Measurements from ENCODE around the gene TOR4A. TPM values are rescaled to one million over a fixed set of nuclear protein-coding genes. Genes with fewer than 3 reads are reported as not detected.
A peak's percentile ranks its signal among the peaks of the same experiment; 100 is the strongest.
"Not testable (repeated sequence)": the region's sequence is repeated elsewhere in the genome, so short reads cannot be mapped to it uniquely, and the experiment has no call there.

TOR4A gene
- total RNA-seq, 1 experiment from 2014 or later: 38.2 TPM

DNA sequence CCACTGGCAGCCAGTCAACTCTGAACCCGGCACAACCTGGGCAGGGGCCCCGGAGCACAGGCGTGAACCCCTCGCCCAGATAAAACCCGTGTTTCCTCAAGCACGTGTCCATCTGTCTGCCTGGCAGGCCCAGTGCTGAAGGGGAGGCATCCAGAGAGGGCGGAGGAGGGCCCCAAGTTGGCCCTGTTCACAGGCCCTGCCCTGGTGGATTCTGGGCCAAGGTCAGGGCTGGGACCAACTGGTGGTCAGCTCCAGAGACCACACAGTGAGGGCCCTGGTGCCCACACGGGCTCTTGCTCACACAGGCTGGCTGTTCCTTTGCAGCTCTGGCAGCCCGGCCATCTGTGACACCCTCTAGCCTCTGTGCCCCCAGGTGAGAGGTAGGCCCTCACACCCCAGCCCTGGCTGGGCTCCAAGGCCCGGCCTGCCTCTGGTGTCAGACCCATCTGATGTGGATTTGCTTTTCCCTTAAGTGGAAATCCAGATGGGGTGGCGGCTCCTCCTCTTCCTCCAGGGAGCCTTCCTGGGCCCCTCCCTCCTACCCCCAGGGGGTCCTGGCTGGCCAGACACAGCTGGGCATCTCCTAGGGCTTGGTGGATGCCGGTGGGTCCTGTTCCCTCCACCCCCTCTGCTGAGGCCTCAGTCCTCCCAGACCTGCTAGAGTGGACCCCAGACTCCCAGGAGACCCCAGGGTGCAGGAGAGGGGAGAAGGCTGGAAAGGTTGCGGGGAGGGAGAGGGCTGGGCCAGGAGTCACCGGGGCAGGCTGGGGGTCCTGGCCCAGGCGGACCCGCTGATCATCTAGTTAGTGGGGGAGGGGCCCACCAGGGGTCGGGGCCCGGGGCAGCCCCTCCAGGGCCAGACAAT, 27.0 kb upstream of the TOR4A start:
- no peak for DNase-seq (ENCODE audit: low spot score)
- in situ Hi-C loops (cut with HindIII; ENCODE audit: low sequenced_read_pairs): no loop called here

DNA sequence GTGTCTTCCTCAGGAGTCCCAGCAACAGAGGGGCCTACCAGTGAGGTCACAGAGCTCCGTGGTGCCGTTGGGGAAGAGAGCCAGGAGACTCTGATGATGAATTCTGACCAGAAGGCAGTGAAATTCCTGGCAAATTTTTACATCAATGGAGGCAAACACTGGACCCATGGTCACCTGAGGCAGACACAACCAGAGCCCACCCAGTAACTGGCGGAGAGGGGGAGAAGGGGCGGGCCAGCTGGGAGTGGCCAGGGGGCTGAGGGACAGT, 26.4 kb upstream of the TOR4A start, which contains the start of gene STPG3:
Gene STPG3, plus strand, starts transcription at position 93 of the 268 bp plus-strand sequence. Its CDS starts 1 bp downstream, at position 94.
- no peak for DNase-seq (ENCODE audit: low spot score)
- in situ Hi-C loops (cut with HindIII; ENCODE audit: low sequenced_read_pairs): no loop called here

DNA sequence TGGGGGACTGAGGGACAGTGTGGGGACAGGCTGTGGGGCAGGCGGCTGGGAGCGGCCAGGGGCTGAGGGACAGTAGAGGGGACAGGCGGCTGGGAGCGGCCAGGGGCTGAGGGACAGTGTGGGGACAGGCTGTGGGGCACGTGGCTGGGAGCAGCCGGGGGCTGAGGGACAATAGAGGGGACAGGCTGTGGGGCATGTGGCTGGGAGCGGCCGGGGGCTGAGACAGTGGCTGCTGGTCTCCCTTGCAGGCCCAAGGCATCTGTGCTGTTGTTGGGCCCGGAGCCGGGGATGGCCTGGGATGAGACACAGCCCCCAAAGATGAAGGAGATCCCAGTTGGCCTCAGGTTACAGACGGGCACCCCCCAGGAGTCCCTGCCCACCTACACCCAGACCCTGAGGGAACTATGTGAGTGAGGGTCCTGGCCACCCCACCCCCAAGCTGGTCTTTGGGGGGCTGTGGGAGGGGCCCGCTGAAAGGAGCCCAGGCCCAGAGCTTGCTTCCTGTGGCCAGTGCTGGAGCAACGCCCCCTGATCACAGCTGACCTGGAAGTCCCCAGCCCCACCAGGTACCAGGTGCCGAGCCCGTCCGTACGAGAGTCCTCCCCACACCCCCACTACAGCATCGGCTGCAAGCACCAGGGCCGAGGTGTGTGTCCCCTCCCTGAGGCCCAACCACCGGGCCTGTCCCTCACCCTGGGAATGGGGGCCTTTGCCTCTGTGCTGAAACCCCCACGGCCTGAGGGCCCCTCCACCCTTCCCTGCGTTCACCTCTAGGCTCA, 25.8 kb upstream of the TOR4A start:
- no peak for DNase-seq (ENCODE audit: low spot score)
- in situ Hi-C loops (cut with HindIII; ENCODE audit: low sequenced_read_pairs): no loop called here

DNA sequence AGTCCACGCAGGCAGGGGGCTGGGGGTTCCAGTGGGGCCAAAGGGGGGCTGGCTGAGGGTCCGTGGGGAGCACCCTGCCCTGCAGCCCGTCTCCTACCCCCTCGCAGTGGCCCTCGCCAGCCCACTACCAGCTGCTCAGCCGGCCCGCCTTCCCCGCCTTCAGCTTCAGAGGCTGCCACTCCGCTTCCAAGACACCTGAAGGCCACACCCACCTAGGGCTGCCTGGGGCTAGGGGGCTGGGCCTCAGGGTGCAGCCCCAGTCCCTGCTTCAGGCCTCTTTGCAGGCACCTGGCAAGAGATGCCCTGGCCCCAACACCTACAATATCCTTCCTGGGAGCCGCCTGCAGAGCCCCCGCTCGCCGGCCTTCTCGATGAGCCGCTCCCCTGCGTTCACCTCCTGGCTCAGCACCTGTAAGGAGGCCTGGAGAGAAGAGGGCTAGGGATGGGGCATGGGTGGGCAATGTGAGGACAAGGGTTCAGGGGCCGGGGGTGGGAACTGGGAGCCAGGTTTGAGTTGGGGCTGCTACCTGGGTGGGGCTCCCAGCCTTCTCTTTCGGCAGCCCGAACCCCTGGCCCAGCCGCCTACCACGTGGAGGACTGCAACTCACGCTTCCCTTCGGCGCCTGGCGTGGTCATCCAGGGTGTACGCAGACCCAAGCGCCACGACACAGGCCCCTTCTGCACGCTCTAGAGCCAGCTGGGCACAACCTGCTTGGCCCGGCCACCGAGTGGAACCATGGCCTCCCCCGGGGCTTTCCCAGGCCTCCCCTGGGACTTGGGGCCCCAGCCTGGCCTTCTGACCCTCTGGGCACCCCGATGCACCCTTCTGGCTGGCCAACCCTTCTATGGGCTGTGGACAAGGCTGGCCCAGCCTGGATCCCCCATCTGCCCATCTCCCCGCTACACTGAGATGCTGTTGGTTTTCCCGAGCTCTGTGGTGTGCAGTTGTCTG, 24.7 kb upstream of the TOR4A start:
- in situ Hi-C loops (cut with HindIII; ENCODE audit: low sequenced_read_pairs): no loop called here
- DNase-seq (ENCODE audit: low spot score): no peak

DNA sequence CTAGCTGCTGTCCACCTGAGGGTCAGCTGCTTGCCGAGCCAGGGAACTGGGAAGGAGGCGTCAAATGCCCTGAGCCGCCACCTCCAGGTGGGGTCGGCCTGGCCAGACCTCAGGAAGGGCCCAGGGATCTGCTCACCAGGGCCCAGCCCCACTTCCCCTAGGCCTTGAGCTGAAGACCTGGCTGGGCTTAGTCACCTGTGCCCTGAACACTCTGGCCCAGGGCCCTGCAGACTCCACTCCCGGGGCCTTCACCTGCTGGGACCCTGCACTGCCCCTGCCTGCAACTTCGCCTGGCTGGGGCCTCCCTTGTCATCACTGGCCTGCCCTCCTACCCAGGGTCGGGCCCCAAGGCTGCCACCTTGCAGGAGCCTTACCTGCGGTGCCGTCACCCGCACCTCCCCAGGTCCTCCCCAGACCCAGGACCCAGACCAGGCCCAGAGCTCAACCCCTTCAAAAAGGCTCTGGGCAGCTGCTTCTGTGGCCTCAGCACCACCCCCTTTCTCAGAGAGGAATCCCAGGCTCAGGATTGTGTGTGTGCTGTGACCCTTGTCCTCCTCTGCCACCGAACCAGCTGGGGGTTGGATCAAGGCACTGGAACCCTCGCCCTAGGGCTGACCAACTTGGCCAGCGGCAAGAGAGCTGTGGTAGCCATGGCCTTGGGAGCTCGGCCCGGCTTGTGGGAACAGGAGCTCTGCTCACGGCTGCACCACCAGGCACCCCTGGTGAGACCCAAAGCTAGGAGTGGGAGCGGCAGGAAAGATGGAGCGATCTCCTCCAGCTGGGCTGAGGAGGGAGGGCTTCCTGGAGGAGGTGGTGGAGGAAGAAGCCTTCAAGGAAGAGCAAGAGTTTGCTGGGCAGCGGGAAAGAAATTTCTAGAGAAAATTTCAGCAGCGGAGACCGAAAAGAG, 23.6 kb upstream of the TOR4A start:
- in situ Hi-C loops (cut with HindIII; ENCODE audit: low sequenced_read_pairs): no loop called here
- DNase-seq (ENCODE audit: low spot score): peak; percentile 19

DNA sequence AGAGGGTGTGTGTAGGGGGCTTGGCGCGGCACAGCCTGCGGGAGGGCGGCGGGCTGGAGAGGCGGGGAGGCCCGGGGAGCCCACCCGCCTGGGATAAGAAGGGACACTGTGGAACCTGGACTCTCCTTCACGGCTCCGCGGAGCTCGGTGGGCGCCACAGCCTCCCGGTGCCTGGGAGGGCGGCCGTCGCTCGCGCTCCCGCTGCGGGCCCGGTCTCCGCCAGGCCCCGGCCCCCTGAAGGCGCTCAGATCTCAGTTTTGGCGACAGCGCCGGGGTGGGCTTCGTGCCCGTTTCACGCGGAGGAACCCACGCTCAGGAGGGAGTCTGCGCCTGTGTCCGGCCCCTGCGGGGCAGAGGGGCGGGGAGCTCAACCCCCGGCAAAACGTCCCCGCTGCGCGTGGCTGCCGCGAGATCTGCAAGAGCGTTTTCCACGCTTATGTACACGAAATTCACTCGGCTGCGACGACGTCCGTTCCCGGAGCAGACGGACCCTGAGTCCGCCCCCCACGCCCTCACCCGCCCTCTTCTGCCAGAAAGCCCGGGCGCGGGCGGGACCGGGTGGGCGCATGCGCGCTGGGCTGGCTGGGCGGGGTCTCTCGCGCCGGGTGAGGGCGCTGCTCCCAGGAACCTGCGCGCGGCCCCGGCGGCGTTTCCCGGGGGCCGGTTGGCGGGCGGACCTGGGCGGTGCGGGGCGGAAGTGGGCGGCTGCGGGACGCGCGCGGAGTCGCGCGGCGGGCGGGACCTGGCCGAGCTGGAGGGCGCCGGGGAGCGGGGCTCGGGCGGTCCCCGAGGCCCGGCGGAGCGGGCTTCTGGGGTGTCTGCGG, 22.7 kb upstream of the TOR4A start, which contains the start of gene NELFB:
Gene NELFB, plus strand, starts transcription at position 704 of the 824 bp plus-strand sequence.
- peak; percentile 85 for DNase-seq (ENCODE audit: low spot score)

DNA sequence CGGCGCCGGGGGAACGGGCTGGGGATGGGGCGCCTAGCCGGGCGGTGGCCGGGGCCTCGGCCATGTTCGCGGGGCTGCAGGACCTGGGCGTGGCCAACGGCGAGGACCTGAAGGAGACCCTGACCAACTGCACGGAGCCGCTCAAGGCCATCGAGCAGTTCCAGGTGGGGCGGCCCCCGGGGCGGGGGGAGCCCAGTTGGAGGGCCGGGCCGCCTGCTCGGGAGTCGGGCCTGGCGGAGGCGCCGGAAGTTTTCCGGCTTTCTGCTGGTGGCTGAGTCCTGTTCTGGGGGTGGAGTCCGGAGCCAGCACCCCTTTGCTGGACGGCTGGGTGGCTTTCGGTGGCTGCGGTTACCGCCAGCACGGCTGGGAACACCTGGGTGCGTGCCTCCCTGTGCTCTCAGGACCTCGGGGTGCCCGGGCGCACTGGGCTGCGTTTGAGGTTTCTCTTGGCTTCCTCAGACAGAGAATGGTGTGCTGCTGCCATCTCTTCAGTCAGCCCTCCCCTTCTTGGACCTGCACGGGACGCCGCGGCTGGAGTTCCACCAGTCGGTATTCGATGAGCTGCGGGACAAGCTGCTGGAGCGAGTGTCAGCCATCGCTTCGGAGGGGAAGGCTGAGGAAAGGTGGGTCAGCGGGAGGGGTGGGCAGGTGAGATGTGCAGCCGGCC, 21.9 kb upstream of the TOR4A start:
- in situ Hi-C loops (cut with HindIII; ENCODE audit: low sequenced_read_pairs): no loop called here
- DNase-seq (ENCODE audit: low spot score): no peak

More for the DNA sequence above, 22.7 kb upstream of the TOR4A start, which contains the start of gene NELFB:
- in situ Hi-C loops (cut with HindIII; ENCODE audit: low sequenced_read_pairs): no loop called here

DNA sequence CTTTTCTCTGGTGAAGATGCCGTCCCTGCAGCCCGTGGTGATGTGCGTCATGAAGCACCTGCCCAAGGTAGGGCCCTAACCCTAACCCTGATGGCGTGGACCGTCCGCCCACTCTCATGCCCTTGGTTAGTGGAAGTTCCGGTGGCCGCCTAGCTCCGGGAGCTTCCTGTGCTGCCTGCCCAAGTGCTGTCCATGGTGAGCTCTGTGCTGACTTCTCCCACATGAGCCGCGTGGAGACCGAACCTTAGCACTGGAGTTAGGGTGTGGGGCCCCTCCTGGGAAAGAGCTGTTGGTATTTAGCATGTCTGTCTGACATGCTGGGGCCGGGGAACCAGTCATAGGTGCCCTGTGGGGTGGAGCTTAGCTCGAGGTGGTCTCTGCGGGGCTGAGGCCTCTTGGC, 21.2 kb upstream of the TOR4A start:
- in situ Hi-C loops (cut with HindIII; ENCODE audit: low sequenced_read_pairs): no loop called here
- no peak for DNase-seq (ENCODE audit: low spot score)

DNA sequence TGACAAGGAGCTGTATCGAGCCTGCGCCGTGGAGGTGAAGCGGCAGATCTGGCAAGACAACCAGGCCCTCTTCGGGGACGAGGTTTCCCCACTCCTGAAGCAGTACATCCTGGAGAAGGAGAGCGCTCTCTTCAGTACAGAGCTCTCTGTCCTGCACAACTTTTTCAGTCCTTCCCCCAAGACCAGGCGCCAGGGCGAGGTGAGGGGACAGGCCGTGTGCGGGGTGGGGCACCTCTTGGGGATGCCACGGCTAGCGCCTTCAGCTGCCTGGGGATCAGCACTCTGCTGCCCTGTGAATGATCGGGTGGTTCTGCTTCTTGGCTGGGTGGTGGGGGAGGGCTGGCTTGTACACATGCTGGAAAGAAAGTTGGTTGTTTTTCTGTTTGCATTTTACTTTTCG, 20.7 kb upstream of the TOR4A start:
- in situ Hi-C loops (cut with HindIII; ENCODE audit: low sequenced_read_pairs): no loop called here
- no peak for DNase-seq (ENCODE audit: low spot score)

DNA sequence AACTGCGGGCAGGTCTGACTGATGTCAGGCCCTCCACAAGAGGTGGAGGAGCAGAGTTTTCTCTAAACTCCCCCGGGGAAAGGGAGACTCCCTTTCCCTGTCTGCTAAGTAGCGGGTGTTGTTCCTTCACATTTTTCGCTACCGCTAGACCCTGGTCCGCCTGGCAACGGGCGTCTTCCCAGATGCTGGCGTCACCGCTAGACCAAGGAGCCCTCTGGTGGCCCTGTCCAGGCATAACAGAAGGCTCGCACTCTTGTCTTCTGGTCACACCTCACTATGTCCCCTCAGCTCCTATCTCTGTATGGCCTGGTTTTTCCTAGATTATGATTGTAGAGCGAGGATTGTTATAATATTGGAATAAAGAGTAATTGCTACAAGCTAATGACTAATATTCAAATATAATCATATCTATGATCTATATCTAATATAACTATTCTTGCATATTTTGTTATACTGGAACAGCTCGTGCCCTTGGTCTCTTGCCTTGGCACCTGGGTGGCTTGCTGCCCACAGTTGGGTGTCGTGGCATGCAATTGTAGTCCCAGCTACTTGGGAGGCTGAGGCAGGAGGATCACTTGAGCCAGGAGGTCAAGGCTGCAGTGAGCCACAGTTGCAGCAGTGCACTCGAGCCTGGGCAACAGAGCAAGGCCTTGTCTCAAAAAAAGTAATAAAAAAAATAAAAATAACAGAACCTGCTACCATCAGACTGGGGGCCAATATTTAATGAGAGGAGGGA, 15.2 kb upstream of the TOR4A start:
- peak; percentile 64 for DNase-seq (ENCODE audit: low spot score)
- in situ Hi-C loops (cut with HindIII; ENCODE audit: low sequenced_read_pairs): not testable (repeated sequence)

DNA sequence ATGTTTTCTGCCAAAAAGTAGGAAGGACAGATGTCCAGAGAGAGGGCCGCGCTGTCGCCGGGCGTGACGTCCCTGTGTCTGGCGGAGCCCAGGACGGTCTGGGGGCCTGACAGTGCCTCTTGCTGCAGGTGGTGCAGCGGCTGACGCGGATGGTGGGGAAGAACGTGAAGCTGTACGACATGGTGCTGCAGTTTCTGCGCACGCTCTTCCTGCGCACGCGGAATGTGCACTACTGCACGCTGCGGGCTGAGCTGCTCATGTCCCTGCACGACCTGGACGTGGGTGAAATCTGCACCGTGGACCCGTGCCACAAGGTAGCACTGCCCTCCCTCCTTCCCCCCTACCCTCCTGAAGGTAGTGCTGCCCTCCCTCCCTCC, 14.6 kb upstream of the TOR4A start:
- DNase-seq (ENCODE audit: low spot score): no peak
- in situ Hi-C loops (cut with HindIII; ENCODE audit: low sequenced_read_pairs): no loop called here

DNA sequence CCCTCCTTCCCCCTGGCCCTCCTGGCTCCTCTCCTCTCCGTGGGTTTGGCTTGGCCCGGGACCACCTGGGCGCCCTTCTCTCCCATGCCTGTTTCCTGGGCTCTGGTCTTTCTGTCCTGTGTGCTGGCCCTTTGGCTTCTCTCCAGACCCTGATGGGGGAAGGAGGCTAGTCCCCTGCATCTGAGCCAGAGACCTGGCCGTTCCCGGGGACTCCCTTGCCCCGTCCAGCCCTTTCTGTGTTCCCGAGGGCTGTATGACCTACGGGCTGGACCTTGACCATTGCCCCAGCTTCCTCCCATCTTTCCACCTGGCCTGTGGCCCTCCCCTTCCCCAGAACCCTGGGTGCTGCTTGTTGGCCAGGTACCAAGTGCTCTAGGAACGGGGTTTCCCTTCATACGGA, 14.0 kb upstream of the TOR4A start:
- DNase-seq (ENCODE audit: low spot score): no peak
- in situ Hi-C loops (cut with HindIII; ENCODE audit: low sequenced_read_pairs): no loop called here

DNA sequence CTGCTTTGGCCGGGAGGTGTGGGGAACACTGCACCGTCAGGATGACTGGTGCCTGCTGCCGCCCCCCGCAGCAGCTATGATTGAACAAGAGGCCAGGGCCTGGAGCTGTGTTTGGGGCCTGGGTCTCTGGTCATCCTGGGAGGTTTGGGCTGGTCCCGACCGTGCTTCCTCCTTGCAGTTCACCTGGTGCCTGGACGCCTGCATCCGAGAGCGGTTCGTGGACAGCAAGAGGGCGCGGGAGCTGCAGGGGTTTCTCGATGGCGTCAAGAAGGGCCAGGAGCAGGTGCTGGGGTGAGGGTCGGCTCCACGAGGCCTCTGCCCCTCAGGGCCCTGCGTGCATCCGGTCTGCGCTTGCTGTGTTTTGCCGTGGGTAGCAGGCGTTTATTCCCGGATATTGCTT, 13.5 kb upstream of the TOR4A start:
- no peak for DNase-seq (ENCODE audit: low spot score)
- in situ Hi-C loops (cut with HindIII; ENCODE audit: low sequenced_read_pairs): no loop called here

DNA sequence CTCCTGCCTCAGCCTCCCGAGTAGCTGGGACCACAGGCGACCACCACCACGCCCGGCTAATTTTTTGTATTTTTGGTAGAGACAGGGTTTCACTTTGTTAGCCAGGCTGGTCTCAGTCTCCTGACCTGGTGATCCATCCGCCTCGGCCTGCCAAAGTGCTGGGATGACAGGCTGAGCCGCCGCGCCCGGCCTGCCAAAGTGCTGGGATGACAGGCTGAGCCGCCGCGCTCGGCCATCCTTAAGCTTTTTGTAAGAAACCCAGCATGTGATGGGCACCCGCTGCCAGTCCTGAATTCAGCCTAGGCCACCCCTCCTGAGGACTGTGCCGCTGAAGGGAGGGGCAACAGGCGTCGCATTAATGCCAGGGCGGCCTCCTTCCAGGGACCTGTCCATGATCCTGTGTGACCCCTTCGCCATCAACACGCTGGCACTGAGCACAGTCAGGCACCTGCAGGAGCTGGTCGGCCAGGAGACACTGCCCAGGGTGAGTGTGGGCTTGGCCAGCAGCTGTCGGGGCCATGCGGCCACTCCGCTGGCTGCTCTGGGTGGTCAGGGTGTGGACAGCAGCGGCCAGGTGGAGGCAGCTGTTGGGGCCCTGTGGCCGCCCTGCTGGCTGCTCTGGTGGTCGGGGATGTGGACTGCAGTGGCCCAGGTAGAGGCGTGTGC, 11.9 kb upstream of the TOR4A start:
- in situ Hi-C loops (cut with HindIII; ENCODE audit: low sequenced_read_pairs): no loop called here
- DNase-seq (ENCODE audit: low spot score): no peak

DNA sequence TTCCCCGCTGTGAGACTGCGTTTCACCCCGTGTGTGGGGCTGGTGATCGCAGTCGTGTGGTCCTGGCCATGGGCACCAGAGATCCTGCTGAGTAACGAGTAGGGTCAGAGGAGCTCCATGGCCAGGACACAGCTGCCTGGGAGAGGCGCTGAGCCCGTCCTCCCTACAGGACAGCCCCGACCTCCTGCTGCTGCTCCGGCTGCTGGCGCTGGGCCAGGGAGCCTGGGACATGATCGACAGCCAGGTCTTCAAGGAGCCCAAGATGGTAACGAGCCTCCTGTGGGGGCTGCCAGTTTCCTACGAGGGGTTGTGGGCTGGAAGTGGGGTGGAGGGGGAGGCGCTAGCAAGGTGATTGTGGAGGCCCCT, 11.4 kb upstream of the TOR4A start:
- DNase-seq (ENCODE audit: low spot score): no peak
- in situ Hi-C loops (cut with HindIII; ENCODE audit: low sequenced_read_pairs): no loop called here
